Left kidney (tissue), 2 donors: Measurements from ENCODE around the gene MBNL1. TPM values are rescaled to one million over a fixed set of nuclear protein-coding genes. Genes with fewer than 3 reads are reported as not detected.
"Not testable (repeated sequence)": the region's sequence is repeated elsewhere in the genome, so short reads cannot be mapped to it uniquely, and the experiment has no call there.

Source experiments
- DNase-seq: peaks from one replicate; pipeline ENCODE4 v3.0.0-alpha.2; 2013
- polyA plus RNA-seq: library from polyadenylated mRNA; unstranded; fragments of 120-200 nt; gene quantifications from one replicate; pipeline ENCODE4 v1.2.1, GENCODE V29; 2013; ENCODE audit not compliant: insufficient read length

Gene MBNL1
- polyA plus RNA-seq, 1 donor: 56.6 TPM

- no peak for DNase-seq
These were observed 134.1 kb downstream of the MBNL1 start for GRCh38 chr3:152402695-152403451.

GRCh38 chr3:152403632-152404066 lies 134.9 kb downstream of the MBNL1 start:
- no peak for DNase-seq

GRCh38 chr3:152404976-152405375 lies 136.2 kb downstream of the MBNL1 start:
- no peak for DNase-seq

GRCh38 chr3:152405915-152406802 lies 137.4 kb downstream of the MBNL1 start:
- DNase-seq: peak; percentile 53

- no peak for DNase-seq
These were observed 144.5 kb downstream of the MBNL1 start for GRCh38 chr3:152413240-152413639.

GRCh38 chr3:152416808-152417580 lies 148.3 kb downstream of the MBNL1 start:
- DNase-seq: no peak

GRCh38 chr3:152419748-152420147 lies 151.0 kb downstream of the MBNL1 start:
- no peak for DNase-seq

- DNase-seq: no peak
These were observed 152.4 kb downstream of the MBNL1 start for GRCh38 chr3:152421162-152421561.

GRCh38 chr3:152426393-152426792 lies 157.7 kb downstream of the MBNL1 start:
- DNase-seq: no peak

- no peak for DNase-seq
These were observed 159.8 kb downstream of the MBNL1 start for GRCh38 chr3:152428577-152428976.

- DNase-seq: no peak
These were observed 161.7 kb downstream of the MBNL1 start for GRCh38 chr3:152430223-152431002.

- DNase-seq: no peak
These were observed 165.4 kb downstream of the MBNL1 start for GRCh38 chr3:152434142-152434541.

GRCh38 chr3:152435210-152435609 lies 166.5 kb downstream of the MBNL1 start:
- DNase-seq: not testable (repeated sequence)

- no peak for DNase-seq
These were observed 168.2 kb downstream of the MBNL1 start for GRCh38 chr3:152436707-152437590.

GRCh38 chr3:152438181-152438580 lies 169.5 kb downstream of the MBNL1 start:
- no peak for DNase-seq

- DNase-seq: no peak
These were observed 170.0 kb downstream of the MBNL1 start for GRCh38 chr3:152438706-152439105.

GRCh38 chr3:152440243-152440642 lies 171.5 kb downstream of the MBNL1 start:
- not testable (repeated sequence) for DNase-seq

- DNase-seq: no peak
These were observed 174.7 kb downstream of the MBNL1 start for GRCh38 chr3:152443212-152444023.

- DNase-seq: peak; percentile 64
These were observed 175.4 kb downstream of the MBNL1 start for GRCh38 chr3:152444029-152444641.
